ENCODE data around the gene ENAH. TPM values are rescaled to one million over a fixed set of nuclear protein-coding genes. Genes with fewer than 3 reads are reported as not detected.
"Not testable (repeated sequence)": the region's sequence is repeated elsewhere in the genome, so short reads cannot be mapped to it uniquely, and the experiment has no call there.

The ENAH gene
- total and polyA plus RNA-seq, 2 experiments from 2014 or later = 46.4 to 124 TPM

DNA sequence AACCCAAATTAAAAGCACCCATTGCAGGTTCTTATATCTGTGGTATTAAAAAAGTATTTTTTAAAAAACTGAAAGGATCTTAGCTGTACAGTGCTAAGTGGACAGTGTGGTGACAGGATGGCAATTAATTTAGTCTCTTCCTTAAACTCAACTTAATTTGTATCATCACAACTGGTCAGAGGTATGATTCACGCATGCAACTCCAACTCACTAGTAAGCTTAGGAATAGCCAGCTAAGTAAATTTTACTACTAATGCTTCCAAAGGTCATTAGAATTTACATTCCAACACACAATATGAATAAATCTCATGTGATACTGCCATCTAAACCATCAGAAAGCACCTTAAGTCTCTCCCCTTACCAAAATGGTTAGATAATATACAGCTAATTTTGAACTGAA lies 35.4 kb downstream of the ENAH start:
- Histone ChIP-seq H3K27ac (peak overlapping the region; percentile 65), H3K27me3 (no peaks in the 10 kb centered on the region), H3K36me3 (no peaks in the 10 kb centered on the region), H3K4me1 (ENCODE audit: low read depth) (peaks cover 11% of the 10 kb centered on the region), H3K9me3 (ENCODE audit: low read depth) (no peaks in the 10 kb centered on the region), H3K4me3 (no peak overlapping the region)
- no peak for DNase-seq (ENCODE audit: low read depth in 1 of 2, low spot score in 1 of 2)
- no peak for TF ChIP-seq CTCF (IDR thresholded peaks at IDR 0.05; ENCODE audit: low read depth, low read length)

GRCh38 chr1:225615403-225615790 lies 37.5 kb downstream of the ENAH start:
- not testable (repeated sequence) for H3K27ac ChIP-seq; H3K27me3 ChIP-seq; H3K36me3 ChIP-seq; H3K4me3 ChIP-seq; H3K9me3 ChIP-seq (ENCODE audit: low read depth); DNase-seq (ENCODE audit: low read depth in 1 of 2, low spot score in 1 of 2)
- H3K4me1 ChIP-seq (ENCODE audit: low read depth) = peaks cover 11% of the 10 kb centered on the region

GRCh38 chr1:225613006-225613405 lies 39.9 kb downstream of the ENAH start:
- DNase-seq (ENCODE audit: low read depth in 1 of 2, low spot score in 1 of 2) = no peak
- H3K36me3 ChIP-seq = no peaks in the 10 kb centered on the region
- H3K27ac ChIP-seq = peak overlapping the region; percentile 20
- H3K27me3 ChIP-seq = no peaks in the 10 kb centered on the region
- peaks cover 9% of the 10 kb centered on the region for H3K4me1 ChIP-seq (ENCODE audit: low read depth)
- no peak for TF ChIP-seq CTCF (IDR thresholded peaks at IDR 0.05; ENCODE audit: low read depth, low read length)
- no peaks in the 10 kb centered on the region for H3K9me3 ChIP-seq (ENCODE audit: low read depth)
- no peak overlapping the region for H3K4me3 ChIP-seq

DNA sequence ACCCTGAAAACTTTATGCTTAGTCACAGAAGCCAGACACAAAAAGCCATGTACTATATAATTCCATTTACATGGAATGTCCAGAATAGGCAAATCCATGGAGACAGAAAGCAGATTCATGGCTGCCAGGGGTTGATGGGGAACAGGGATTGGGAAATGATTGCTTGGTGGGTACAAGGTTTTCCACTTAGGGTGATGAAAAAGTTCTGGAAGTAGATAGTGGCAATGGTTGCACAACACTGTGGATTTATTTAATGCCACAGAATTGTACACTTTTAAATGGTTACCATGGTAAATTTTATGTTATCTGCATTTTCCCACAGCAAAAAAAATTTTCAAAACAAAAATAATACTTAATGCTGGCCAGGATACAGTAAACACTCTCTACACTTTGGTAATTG lies 40.6 kb downstream of the ENAH start:
- no peak for TF ChIP-seq CTCF (IDR thresholded peaks at IDR 0.05; ENCODE audit: low read depth, low read length)
- no peaks in the 10 kb centered on the region for H3K9me3 ChIP-seq (ENCODE audit: low read depth)
- DNase-seq (ENCODE audit: low read depth in 1 of 2, low spot score in 1 of 2) = peak in 1 of 2 donors; percentile 83
- peak overlapping the region; percentile 20 for H3K27ac ChIP-seq
- no peaks in the 10 kb centered on the region for H3K36me3 ChIP-seq
- H3K4me3 ChIP-seq = no peak overlapping the region
- H3K4me1 ChIP-seq (ENCODE audit: low read depth) = peaks cover 10% of the 10 kb centered on the region
- no peaks in the 10 kb centered on the region for H3K27me3 ChIP-seq

DNA sequence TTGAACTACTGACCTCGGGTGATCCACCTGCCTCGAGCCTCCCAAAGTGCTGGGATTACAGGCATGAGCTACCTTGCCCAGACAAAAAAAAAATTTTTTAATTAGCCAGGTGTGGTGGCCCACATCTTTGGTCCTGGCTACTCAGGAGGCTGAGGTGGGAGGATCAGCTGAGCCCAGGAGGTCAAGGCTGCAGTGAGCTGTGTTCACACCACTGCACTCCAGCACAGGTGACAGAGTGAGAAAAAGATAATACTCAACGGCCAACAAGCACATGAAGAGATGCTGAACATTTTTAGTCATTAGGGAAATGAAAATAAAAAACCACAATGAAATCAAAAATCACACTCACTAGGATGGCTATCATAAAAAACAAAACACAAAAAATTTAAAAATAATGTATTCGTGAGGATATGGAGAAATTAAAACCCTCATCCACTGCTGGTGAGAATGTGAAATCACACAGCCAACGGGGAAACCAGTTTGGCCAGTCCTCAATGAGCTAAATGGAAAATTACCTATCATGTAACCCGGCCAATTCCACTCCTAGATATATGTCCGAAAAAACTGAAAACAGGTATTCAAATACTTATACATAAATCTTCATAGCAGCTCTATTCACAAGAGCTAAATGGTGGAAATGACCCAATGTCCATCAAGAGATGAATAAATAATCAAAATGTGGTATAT lies 41.2 kb downstream of the ENAH start:
- Histone ChIP-seq H3K4me3 (no peak overlapping the region), H3K27ac (no peak overlapping the region), H3K9me3 (ENCODE audit: low read depth) (no peaks in the 10 kb centered on the region), H3K27me3 (no peaks in the 10 kb centered on the region), H3K36me3 (no peaks in the 10 kb centered on the region), H3K4me1 (ENCODE audit: low read depth) (peaks cover 10% of the 10 kb centered on the region)
- DNase-seq (ENCODE audit: low read depth in 1 of 2, low spot score in 1 of 2) = no peak
- no peak for TF ChIP-seq CTCF (IDR thresholded peaks at IDR 0.05; ENCODE audit: low read depth, low read length)

GRCh38 chr1:225610539-225610938 lies 42.4 kb downstream of the ENAH start:
- Histone ChIP-seq H3K27ac (no peak overlapping the region), H3K9me3 (ENCODE audit: low read depth) (no peaks in the 10 kb centered on the region), H3K4me3 (no peak overlapping the region), H3K36me3 (no peaks in the 10 kb centered on the region), H3K27me3 (no peaks in the 10 kb centered on the region), H3K4me1 (ENCODE audit: low read depth) (peaks cover 11% of the 10 kb centered on the region)
- no peak for TF ChIP-seq CTCF (IDR thresholded peaks at IDR 0.05; ENCODE audit: low read depth, low read length)
- DNase-seq (ENCODE audit: low read depth in 1 of 2, low spot score in 1 of 2) = no peak
